ENCODE measurements around the gene C19orf12. TPM values are rescaled to one million over a fixed set of nuclear protein-coding genes. Genes with fewer than 3 reads are reported as not detected.
A peak's percentile ranks its signal among the peaks of the same experiment; 100 is the strongest.

The C19orf12 gene
- polyA plus RNA-seq, 3 donors from 2014 or later = 32.4 to 68.3 (median 60.3) TPM

DNA sequence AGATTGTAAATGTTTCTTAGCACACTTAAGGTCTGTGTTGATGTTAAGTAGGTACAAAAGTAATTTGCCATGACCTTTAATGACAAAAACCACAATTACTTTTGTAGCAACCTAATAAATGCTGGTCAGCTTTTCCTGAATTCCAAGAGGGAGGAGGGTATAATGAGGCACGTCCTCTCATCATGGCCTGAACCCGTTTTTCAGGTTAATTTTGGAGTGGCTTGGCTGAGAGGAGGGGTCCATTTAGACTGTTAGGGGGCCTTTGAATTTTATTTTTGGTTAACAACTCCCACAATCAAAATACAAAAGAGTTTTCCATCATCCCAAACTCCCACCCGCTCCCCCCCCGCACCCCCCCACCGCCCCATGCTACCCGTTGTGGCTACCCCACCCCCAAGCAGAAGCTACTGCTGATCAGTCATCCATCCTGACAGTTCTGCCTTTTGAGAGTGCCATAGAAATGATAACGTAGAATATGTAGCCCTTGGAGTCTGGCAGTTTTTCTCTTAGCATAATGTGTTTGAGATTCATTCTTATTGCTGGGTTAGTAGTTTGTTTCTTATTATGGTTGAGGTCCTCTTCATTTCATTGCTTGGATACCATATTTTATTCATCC lies 64.2 kb downstream of the C19orf12 start:
- Mint-ChIP-seq H3K4me1 (peaks cover 47 to 55% of the 10 kb centered on the region in 2 donors), H3K27me3 (ENCODE audit: low read depth in 3 of 3) (peaks cover 0 to 4% (median 2%) of the 10 kb centered on the region in 3 donors), H3K36me3 (no peaks in the 10 kb centered on the region), H3K4me3 (peak overlapping the region; percentile 58 to 89 (median 69)), H3K27ac (peak overlapping the region; percentile 45 to 78 (median 72)), H3K9me3 (peaks cover 0 to 3% (median under 1%) of the 10 kb centered on the region in 6 donors)
- no peak for DNase-seq

Other genes starting within 250 kb of the C19orf12 start
- gene VSTM2B, start 189.3 kb downstream of the C19orf12 start, polyA plus RNA-seq = under 1 TPM in 2 of 3 donors, not detected in 1; 0.41 to 0.48 TPM
- 100 to 1,000 TPM; 174 to 222 (median 184) TPM for gene POP4, start 109.0 kb downstream of the C19orf12 start, polyA plus RNA-seq
- 100 to 1,000 TPM; 107 to 244 (median 141) TPM for gene PLEKHF1, start 49.8 kb downstream of the C19orf12 start, polyA plus RNA-seq
- under 1 TPM in 2 of 3 donors, not detected in 1; 0.22 to 0.39 TPM for gene CCNE1, start 96.7 kb upstream of the C19orf12 start, polyA plus RNA-seq
- gene URI1, start 227.0 kb upstream of the C19orf12 start, polyA plus RNA-seq = 10 to 100 TPM; 15.6 to 24.6 (median 18.1) TPM

Data from immature natural killer cell (primary cell).